K562 (cell line): ENCODE data around the gene FEV. TPM values are rescaled to one million over a fixed set of nuclear protein-coding genes. Genes with fewer than 3 reads are reported as not detected.

Experiments used
- ATAC-seq: fragments of 200-7000 bp; cut with Tn5 transposase; 3 replicates; pipeline ENCODE4 v1.9.1; 2020; ENCODE audit warnings: moderate library complexity
- BruUV-seq: library from RNA; stranded (reverse); fragments of 400-500 nt; replicated peaks from 2 replicates; lab custom pipeline; 2021; lab: Mats Ljungman, UMichigan
- CTCF ChIA-PET: fragments of 300-600 bp; formaldehyde crosslinking; extraction: SDS; loops from one replicate; lab custom pipeline; 2021; ENCODE audit warnings: low intra/inter-chr PET ratio; lab: Yijun Ruan, JAX
- POLR2A ChIA-PET: fragments of 300-600, 350-650 bp; sonication (Branson Sonifier 250); formaldehyde crosslinking; extraction: SDS; loops from one replicate; lab custom pipeline; 2021; ENCODE audit warnings: antibody characterized with exemption, inconsistent platforms; lab: Yijun Ruan, JAX
- DNase-seq, 4 experiments: peaks; one replicate each; pipeline versions ENCODE4 v3.0.0 to v3.0.0-alpha.2; 2011 to 2018; ENCODE audit warnings: low spot score in 3 of 4, mixed read lengths in 3 of 4; ENCODE audit errors: extremely low read depth in 1 of 4
- FAIRE-seq: peaks from 2 replicates; lab custom pipeline; 2011; peaks lifted over from hg19 to GRCh38; lab: Jason Lieb, UNC
- H2AFZ ChIP-seq: 2 replicates; pipeline ENCODE4 v1.6.0; 2011; ENCODE audit warnings: low read depth, low read length, control low read depth, inconsistent platforms
- H3K27ac ChIP-seq: fragments of 200-600 bp; 3 replicates; pipeline ENCODE4 v1.8.0; 2011; ENCODE audit warnings: low read depth, mild to moderate bottlenecking, control low read depth, inconsistent platforms, low read length, moderate library complexity, mixed read lengths; ENCODE audit errors: extremely low read depth
- H3K27me3 ChIP-seq, 2 experiments: fragments of 300-600 bp in 1 of 2; 2 replicates in 1 of 2; 3 replicates in 1 of 2; pipeline versions ENCODE4 v1.6.0 to v1.8.0; 2011; ENCODE audit warnings: inconsistent platforms in 2 of 2, low read length in 2 of 2, mild to moderate bottlenecking in 1 of 2, mixed read lengths in 1 of 2, moderate library complexity in 1 of 2; ENCODE audit not compliant: control insufficient read depth in 2 of 2, insufficient read depth in 2 of 2
- H3K36me3 ChIP-seq: fragments of 300-600 bp; 3 replicates; pipeline ENCODE4 v1.8.0; 2011; ENCODE audit warnings: mild to moderate bottlenecking, low read length, inconsistent platforms; ENCODE audit not compliant: control insufficient read depth, insufficient read depth
- H3K4me1 ChIP-seq, 2 experiments: fragments of 200-600 bp in 1 of 2; replicated peaks in 1 of 2; 2 replicates in 1 of 2; 3 replicates in 1 of 2; pipeline versions ENCODE4 v1.5.1 to v1.8.0; 2011; ENCODE audit warnings: inconsistent platforms in 2 of 2, low read length in 2 of 2, mild to moderate bottlenecking in 1 of 2, mixed read lengths in 1 of 2, moderate library complexity in 1 of 2; ENCODE audit not compliant: control insufficient read depth in 2 of 2, insufficient read depth in 2 of 2
- H3K4me2 ChIP-seq: 2 replicates; pipeline ENCODE4 v1.6.1; 2011; ENCODE audit warnings: low read length, control low read depth, inconsistent platforms, mixed read lengths; ENCODE audit not compliant: insufficient read depth
- H3K4me3 ChIP-seq: fragments of 200-600 bp; sonication (generic), shearing (Covaris generic); 2 replicates; pipeline ENCODE4 v1.5.1; 2016; ENCODE audit warnings: control low read depth, inconsistent platforms
- H3K79me2 ChIP-seq: fragments of 200-600 bp; 3 replicates; pipeline ENCODE4 v1.8.0; 2011; ENCODE audit warnings: low read length, inconsistent platforms; ENCODE audit not compliant: control insufficient read depth, insufficient read depth
- H3K9ac ChIP-seq, 2 experiments: 2 replicates each; pipeline versions ENCODE4 v1.6.0 to v1.6.1; 2011; ENCODE audit warnings: low read depth in 2 of 2, low read length in 2 of 2, control low read depth in 1 of 2, inconsistent platforms in 1 of 2, mild to moderate bottlenecking in 1 of 2, mixed read lengths in 1 of 2; ENCODE audit not compliant: insufficient read depth in 1 of 2
- H3K9me1 ChIP-seq: one replicate; pipeline ENCODE4 v1.6.0; 2011; ENCODE audit warnings: inconsistent platforms, mild to moderate bottlenecking, low read length, moderate library complexity; ENCODE audit not compliant: control insufficient read depth, insufficient read depth
- H3K9me3 ChIP-seq: replicated peaks from 2 replicates; pipeline ENCODE4 v1.5.1; 2011; ENCODE audit warnings: low read depth, low read length, inconsistent platforms; ENCODE audit not compliant: control insufficient read depth, insufficient read depth
- H4K20me1 ChIP-seq: replicated peaks from 2 replicates; pipeline ENCODE4 v1.6.1; 2011; ENCODE audit warnings: low read length, inconsistent platforms, mixed read lengths; ENCODE audit not compliant: control insufficient read depth, insufficient read depth
- BMI1 ChIP-seq: fragments of 150-350 bp; IDR thresholded peaks from 2 replicates; pipeline ENCODE4 v1.6.1; 2014; ENCODE audit warnings: low read length
- DNMT1 ChIP-seq: fragments of 450-650 bp; IDR thresholded peaks from 2 replicates; pipeline ENCODE4 v1.6.1; 2016; ENCODE audit warnings: antibody characterized with exemption, mild to moderate bottlenecking
- ETS2 ChIP-seq: IDR thresholded peaks from 2 replicates; pipeline ENCODE4 v1.6.1; 2016; ENCODE audit warnings: borderline replicate concordance, missing genetic modification characterization, mild to moderate bottlenecking, moderate library complexity, missing compliant biosample characterization; ENCODE audit not compliant: poor library complexity, severe bottlenecking
- HDAC8 ChIP-seq: fragments of 450-650 bp; IDR thresholded peaks from 2 replicates; pipeline ENCODE4 v1.6.1; 2016; ENCODE audit warnings: mild to moderate bottlenecking, missing genetic modification characterization, moderate library complexity, missing compliant biosample characterization
- IFI16 ChIP-seq: fragments of 250-450 bp; sonication (Bioruptor Pico); IDR thresholded peaks from 2 replicates; pipeline ENCODE4 v2.1.2; 2022; ENCODE audit warnings: mild to moderate bottlenecking, inconsistent platforms
- IRF2 ChIP-seq: sonication (generic); formaldehyde crosslinking; IDR thresholded peaks from 2 replicates; pipeline ENCODE4 v1.8.1; 2022; ENCODE audit warnings: mild to moderate bottlenecking, missing genetic modification reagents
- KDM5B ChIP-seq: fragments of 200-600 bp; sonication (generic); IDR thresholded peaks from 2 replicates; pipeline ENCODE4 v1.6.1; 2012; ENCODE audit warnings: low read depth, mild to moderate bottlenecking, moderate library complexity, low read length, control low read depth, inconsistent platforms; ENCODE audit not compliant: insufficient replicate concordance
- KLF13 ChIP-seq: fragments of 450-650 bp; IDR thresholded peaks from 2 replicates; pipeline ENCODE4 v1.6.1; 2016; ENCODE audit warnings: missing genetic modification characterization, low read depth, mild to moderate bottlenecking, missing compliant biosample characterization, moderate library complexity, borderline replicate concordance
- MLX ChIP-seq, 2 experiments: fragments of 450-650 bp in 1 of 2; sonication (generic) in 1 of 2; formaldehyde crosslinking; conservative IDR thresholded peaks; 2 replicates each; pipeline versions ENCODE4 v1.4.0 to v1.8.1; 2020 to 2022; ENCODE audit warnings: mild to moderate bottlenecking in 1 of 2, missing genetic modification reagents in 1 of 2
- SMAD3 ChIP-seq: fragments of 450-650 bp; formaldehyde crosslinking; conservative IDR thresholded peaks from 2 replicates; pipeline ENCODE4 v1.4.0; 2020; ENCODE audit warnings: mild to moderate bottlenecking
- SUPT5H ChIP-seq: fragments of 450-650 bp; IDR thresholded peaks from 2 replicates; pipeline ENCODE4 v1.6.1; 2016
- TAL1 ChIP-seq: fragments of 450-650 bp; IDR thresholded peaks from 2 replicates; pipeline ENCODE4 v1.6.1; 2016; ENCODE audit warnings: mild to moderate bottlenecking
- TCFL5 ChIP-seq: fragments of 250-450 bp; sonication (Bioruptor Pico); conservative IDR thresholded peaks from 2 replicates; pipeline ENCODE4 v1.6.1; 2021; ENCODE audit warnings: mild to moderate bottlenecking, moderate library complexity, matching md5 sums
- TOE1 ChIP-seq, 2 experiments: fragments of 450-650 bp in 1 of 2; sonication (generic) in 1 of 2; formaldehyde crosslinking in 1 of 2; IDR thresholded peaks; 2 replicates each; pipeline versions ENCODE4 v1.7.1 to v1.8.0; 2016 to 2022; ENCODE audit warnings: borderline replicate concordance in 2 of 2, mild to moderate bottlenecking in 2 of 2, antibody characterized with exemption in 1 of 2, inconsistent platforms in 1 of 2, low read depth in 1 of 2, missing genetic modification reagents in 1 of 2, moderate library complexity in 1 of 2
- ZNF133 ChIP-seq: fragments of 250-450 bp; sonication (Bioruptor Pico); IDR thresholded peaks from 2 replicates; pipeline ENCODE4 v1.4.0; 2020; ENCODE audit warnings: mild to moderate bottlenecking
- WGBS: fragments of 100-300 bp; shearing (Covaris generic); methylation state at CpG from one replicate; pipeline ENCODE4 v1.1.6; 2016; ENCODE audit warnings: low coverage, mixed read lengths; ENCODE audit not compliant: insufficient coverage; ENCODE audit errors: missing lambda C conversion rate; 5-methylcytosine and 5-hydroxymethylcytosine counted together
- in situ Hi-C: fragments of 300-500 bp; cut with MboI; formaldehyde crosslinking; loops from 4 replicates; pipeline ENCODE4 v1.15.0; 2018; ENCODE audit warnings: inconsistent platforms, mixed read lengths
- intact Hi-C: fragments of 100-400 bp; cut with micrococcal nuclease; formaldehyde crosslinking; loops from 2 replicates; pipeline ENCODE4 v1.14.2; 2022
- polyA plus RNA-seq, 8 experiments: library from polyadenylated mRNA; depleted of rRNA in 4 of 8; stranded (reverse) in 5 of 8; unstranded in 3 of 8; fragments of >200 nt; fragmentation: Nextera tagmentation in 2 of 8; fragmentation: Illumina TruSeq in 1 of 8; extraction: Ambion mirVana in 2 of 8; extraction: Trizol in 1 of 8; gene quantifications; 2 replicates each; pipeline versions ENCODE4 v1.2.1 to v1.2.3, GENCODE V29; 2011 to 2014; ENCODE audit warnings: inconsistent platforms in 1 of 8, missing spikeins in 1 of 8
- total RNA-seq, 7 experiments: library from RNA; depleted of rRNA in 6 of 7; stranded (reverse); fragments of >200 nt in 6 of 7; fragmentation: Illumina TruSeq in 2 of 7; extraction: Trizol in 2 of 7; gene quantifications; 2 replicates each; pipeline versions ENCODE4 v1.2.1 to v1.2.3, GENCODE V29; 2011 to 2021; ENCODE audit warnings: low replicate concordance in 1 of 7

The FEV gene
- total and polyA plus RNA-seq, 9 of the 15 experiments (the other 6 are each of a cell fraction or from before 2014, with no cell fraction given): 0.08 to 1.6 (median 0.62) TPM; not detected in 1

- Histone ChIP-seq H3K9ac (no peak overlapping the region), H3K4me1 (peaks cover 0 to 4% of the 10 kb centered on the region in 2 experiments; a peak in 1 of 5 replicates), H3K27me3 (peaks cover 5 to 63% of the 10 kb centered on the region in 2 experiments; a peak in 4 of 5 replicates), H3K9me1 (no peaks in the 10 kb centered on the region), H3K9me3 (no peaks in the 10 kb centered on the region), H3K27ac (no peak overlapping the region), H3K36me3 (no peaks in the 10 kb centered on the region), H3K4me2 (no peak overlapping the region), H3K79me2 (no peaks in the 10 kb centered on the region), H4K20me1 (peaks cover under 1% of the 10 kb centered on the region; the same call in 1 of the 2 replicates), H3K4me3 (no peak overlapping the region), H2AFZ (no peak overlapping the region)
- FAIRE-seq (no peak), DNase-seq (no peak), ATAC-seq (no peak)
- BruUV-seq: no TSS peak
- intact Hi-C loops (loop anchor here (2.0 kb wide), 1 partner anchor 127 kb away; no protein-coding TSS in a partner anchor), in situ Hi-C loops (loop anchor here (10.0 kb wide), 1 partner anchor 127 kb away; no protein-coding TSS in a partner anchor)
- WGBS: 8% methylated on average over 20 of the region's 22 CpGs
- TF ChIP-seq KLF13 (tag): no peak
- CTCF ChIA-PET: interaction anchor here (3.8 kb wide), 1 partner anchor 127 kb away, joined by 31 read pairs; no protein-coding TSS in a partner anchor
- POLR2A ChIA-PET: no interaction called here
These were observed 42.6 kb upstream of the FEV start for GRCh38 chr2:219027511-219028055.

GRCh38 chr2:219026946-219027345, 42.0 kb upstream of the FEV start:
- Histone ChIP-seq H3K79me2 (no peaks in the 10 kb centered on the region), H2AFZ (no peak overlapping the region), H3K9me3 (no peaks in the 10 kb centered on the region), H3K36me3 (no peaks in the 10 kb centered on the region), H3K9ac (no peak overlapping the region), H3K27ac (no peak overlapping the region), H3K27me3 (peaks cover 5 to 63% of the 10 kb centered on the region in 2 experiments; a peak in 4 of 5 replicates), H3K9me1 (no peaks in the 10 kb centered on the region), H3K4me1 (peaks cover 0 to 4% of the 10 kb centered on the region in 2 experiments; a peak in 1 of 5 replicates), H4K20me1 (peaks cover 4% of the 10 kb centered on the region; the same call in 1 of the 2 replicates), H3K4me3 (no peak overlapping the region), H3K4me2 (no peak overlapping the region)
- in situ Hi-C loops (loop anchor here (10.0 kb wide), 1 partner anchor 128 kb away; no protein-coding TSS in a partner anchor), intact Hi-C loops (no loop called here)
- no peak for DNase-seq
- FAIRE-seq: no peak
- no peak for ATAC-seq
- BruUV-seq: no TSS peak
- POLR2A ChIA-PET: no interaction called here
- CTCF ChIA-PET: no interaction called here
- 0% methylated on average over 5 of the region's 7 CpGs for WGBS
- TF ChIP-seq IRF2: no peak
- no peak for TF ChIP-seq ETS2 (tag)
- no peak for TF ChIP-seq TCFL5
- no peak for TF ChIP-seq MLX (CRISPR knock-in tag; conservative IDR thresholded peaks at IDR 0.05)
- TF ChIP-seq HDAC8 (tag): no peak
- no peak for TF ChIP-seq BMI1
- TF ChIP-seq DNMT1: no peak
- TF ChIP-seq SMAD3 (CRISPR knock-in tag): no peak
- no peak for TF ChIP-seq IFI16 (CRISPR knock-in tag)
- TF ChIP-seq ZNF133 (CRISPR knock-in tag): no peak
- no peak for TF ChIP-seq SUPT5H
- TF ChIP-seq TOE1 (IDR thresholded peaks at IDR 0.05; ENCODE audit: borderline replicate concordance): no peak
- TF ChIP-seq TOE1 (CRISPR knock-in tag; IDR thresholded peaks at IDR 0.05; ENCODE audit: borderline replicate concordance, low read depth): no peak
- TF ChIP-seq KDM5B: no peak
- TF ChIP-seq TAL1: no peak
